ENCODE measurements around the gene DGKA. TPM values are rescaled to one million over a fixed set of nuclear protein-coding genes. Genes with fewer than 3 reads are reported as not detected.

DGKA gene
- total and polyA plus RNA-seq, 2 of the 13 experiments (the other 11 are each of a cell fraction or from before 2014, with no cell fraction given) = 2.4 to 5.4 TPM

DNA sequence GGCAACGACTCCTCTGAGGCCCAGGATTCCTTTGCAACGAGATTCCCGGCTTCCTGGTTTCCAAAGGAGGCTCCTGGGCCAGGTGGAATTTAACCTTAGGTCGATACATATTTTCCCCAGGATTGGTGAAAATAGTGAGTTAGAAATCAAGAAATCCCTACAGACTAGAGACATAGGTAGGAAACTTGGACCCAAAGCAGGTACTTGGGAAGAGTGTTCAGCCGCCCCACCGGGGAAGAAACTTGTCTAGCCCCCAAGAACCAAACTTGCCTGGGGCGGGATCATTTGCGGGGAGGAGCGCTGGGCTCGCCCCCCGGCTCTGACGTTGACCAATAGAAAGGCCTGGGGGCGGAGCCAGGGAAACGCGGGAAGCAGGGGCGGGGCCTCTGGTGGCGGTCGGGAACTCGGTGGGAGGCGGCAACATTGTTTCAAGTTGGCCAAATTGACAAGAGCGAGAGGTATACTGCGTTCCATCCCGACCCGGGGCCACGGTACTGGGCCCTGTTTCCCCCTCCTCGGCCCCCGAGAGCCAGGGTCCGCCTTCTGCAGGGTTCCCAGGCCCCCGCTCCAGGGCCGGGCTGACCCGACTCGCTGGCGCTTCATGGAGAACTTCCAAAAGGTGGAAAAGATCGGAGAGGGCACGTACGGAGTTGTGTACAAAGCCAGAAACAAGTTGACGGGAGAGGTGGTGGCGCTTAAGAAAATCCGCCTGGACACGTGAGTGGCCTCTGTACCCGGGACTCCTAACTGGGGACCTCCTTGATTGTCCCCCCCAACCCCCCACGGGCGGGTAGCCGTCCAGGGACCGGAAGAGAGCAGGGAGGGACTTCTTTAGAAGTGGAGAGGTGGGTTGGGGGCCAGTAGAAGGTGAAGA lies 35.7 kb downstream of the DGKA start, which contains the start of gene CDK2 (continued):
- TF ChIP-seq, protein P1, sequence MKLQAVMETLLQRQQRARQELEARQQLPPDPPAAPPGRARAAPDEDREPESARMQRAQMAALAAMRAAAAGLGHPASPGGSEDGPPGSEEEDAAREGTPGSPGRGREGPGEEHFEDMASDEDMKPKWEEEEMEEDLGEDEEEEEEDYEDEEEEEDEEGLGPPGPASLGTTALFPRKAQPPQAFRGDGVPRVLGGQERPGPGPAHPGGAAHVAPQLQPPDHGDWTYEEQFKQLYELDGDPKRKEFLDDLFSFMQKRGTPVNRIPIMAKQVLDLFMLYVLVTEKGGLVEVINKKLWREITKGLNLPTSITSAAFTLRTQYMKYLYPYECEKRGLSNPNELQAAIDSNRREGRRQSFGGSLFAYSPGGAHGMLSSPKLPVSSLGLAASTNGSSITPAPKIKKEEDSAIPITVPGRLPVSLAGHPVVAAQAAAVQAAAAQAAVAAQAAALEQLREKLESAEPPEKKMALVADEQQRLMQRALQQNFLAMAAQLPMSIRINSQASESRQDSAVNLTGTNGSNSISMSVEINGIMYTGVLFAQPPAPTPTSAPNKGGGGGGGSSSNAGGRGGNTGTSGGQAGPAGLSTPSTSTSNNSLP (IDR thresholded peaks at IDR 0.05; ENCODE audit: low read depth, low read length) = no peak
- no peak for TF ChIP-seq ZNF3 (CRISPR knock-in tag; IDR thresholded peaks at IDR 0.05)
- peak; percentile 45; the same call in 1 of the 2 replicates for TF ChIP-seq NKX3-1 (CRISPR knock-in tag; IDR thresholded peaks at IDR 0.05)
- TF ChIP-seq MAZ (IDR thresholded peaks at IDR 0.05; ENCODE audit: borderline replicate concordance, low read depth, low read length) = no peak
- peak; percentile 40; the same call in 1 of the 2 replicates for TF ChIP-seq MAZ (CRISPR knock-in tag; IDR thresholded peaks at IDR 0.05; ENCODE audit: low read depth)
- TF ChIP-seq SRSF1 (optimal IDR thresholded peaks at IDR 0.05; ENCODE audit: low read depth, low read length) = peak; percentile 67
- peak; percentile 12; the same call in 1 of the 2 replicates for TF ChIP-seq HDAC2 (CRISPR knock-in tag; IDR thresholded peaks at IDR 0.05)
- TF ChIP-seq TBL1XR1 (IDR thresholded peaks at IDR 0.05; ENCODE audit: borderline replicate concordance, low read length, partially characterized antibody) = no peak
- 0 out of 2 replicates have a peak, but pooled peaks have one; percentile 30 for TF ChIP-seq YEATS4 (CRISPR knock-in tag; IDR thresholded peaks at IDR 0.05; ENCODE audit: borderline replicate concordance)
- peak; percentile 49 for TF ChIP-seq GABPB1 (CRISPR knock-in tag; IDR thresholded peaks at IDR 0.05)
- TF ChIP-seq ZNF230 (CRISPR knock-in tag; IDR thresholded peaks at IDR 0.05) = peak; percentile 73; the same call in 1 of the 2 replicates
- 0 out of 2 replicates have a peak, but pooled peaks have one; percentile 51 for TF ChIP-seq ZBTB7A (CRISPR knock-in tag; IDR thresholded peaks at IDR 0.05)
- TF ChIP-seq ELF1 (CRISPR knock-in tag; IDR thresholded peaks at IDR 0.05) = peak; percentile 61; the same call in 1 of the 2 replicates
- TF ChIP-seq, protein P2, sequence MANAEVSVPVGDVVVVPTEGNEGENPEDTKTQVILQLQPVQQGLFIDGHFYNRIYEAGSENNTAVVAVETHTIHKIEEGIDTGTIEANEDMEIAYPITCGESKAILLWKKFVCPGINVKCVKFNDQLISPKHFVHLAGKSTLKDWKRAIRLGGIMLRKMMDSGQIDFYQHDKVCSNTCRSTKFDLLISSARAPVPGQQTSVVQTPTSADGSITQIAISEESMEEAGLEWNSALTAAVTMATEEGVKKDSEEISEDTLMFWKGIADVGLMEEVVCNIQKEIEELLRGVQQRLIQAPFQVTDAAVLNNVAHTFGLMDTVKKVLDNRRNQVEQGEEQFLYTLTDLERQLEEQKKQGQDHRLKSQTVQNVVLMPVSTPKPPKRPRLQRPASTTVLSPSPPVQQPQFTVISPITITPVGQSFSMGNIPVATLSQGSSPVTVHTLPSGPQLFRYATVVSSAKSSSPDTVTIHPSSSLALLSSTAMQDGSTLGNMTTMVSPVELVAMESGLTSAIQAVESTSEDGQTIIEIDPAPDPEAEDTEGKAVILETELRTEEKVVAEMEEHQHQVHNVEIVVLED (CRISPR knock-in tag; IDR thresholded peaks at IDR 0.05; ENCODE audit: borderline replicate concordance) = peak; percentile 24; the same call in 1 of the 2 replicates
- TF ChIP-seq ZNF547 (CRISPR knock-in tag; IDR thresholded peaks at IDR 0.05) = 0 out of 2 replicates have a peak, but pooled peaks have one; percentile 21
- TF ChIP-seq NR2C2 (CRISPR knock-in tag; IDR thresholded peaks at IDR 0.05; ENCODE audit: borderline replicate concordance) = 0 out of 2 replicates have a peak, but pooled peaks have one; percentile 22
- peak; percentile 51; the same call in 1 of the 2 replicates for TF ChIP-seq ZNF343 (CRISPR knock-in tag; IDR thresholded peaks at IDR 0.05)
- TF ChIP-seq HDAC1 (CRISPR knock-in tag; IDR thresholded peaks at IDR 0.05) = peak; percentile 57
- TF ChIP-seq, protein P3, sequence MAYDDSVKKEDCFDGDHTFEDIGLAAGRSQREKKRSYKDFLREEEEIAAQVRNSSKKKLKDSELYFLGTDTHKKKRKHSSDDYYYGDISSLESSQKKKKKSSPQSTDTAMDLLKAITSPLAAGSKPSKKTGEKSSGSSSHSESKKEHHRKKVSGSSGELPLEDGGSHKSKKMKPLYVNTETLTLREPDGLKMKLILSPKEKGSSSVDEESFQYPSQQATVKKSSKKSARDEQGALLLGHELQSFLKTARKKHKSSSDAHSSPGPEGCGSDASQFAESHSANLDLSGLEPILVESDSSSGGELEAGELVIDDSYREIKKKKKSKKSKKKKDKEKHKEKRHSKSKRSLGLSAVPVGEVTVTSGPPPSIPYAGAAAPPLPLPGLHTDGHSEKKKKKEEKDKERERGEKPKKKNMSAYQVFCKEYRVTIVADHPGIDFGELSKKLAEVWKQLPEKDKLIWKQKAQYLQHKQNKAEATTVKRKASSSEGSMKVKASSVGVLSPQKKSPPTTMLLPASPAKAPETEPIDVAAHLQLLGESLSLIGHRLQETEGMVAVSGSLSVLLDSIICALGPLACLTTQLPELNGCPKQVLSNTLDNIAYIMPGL (CRISPR knock-in tag; IDR thresholded peaks at IDR 0.05; ENCODE audit: borderline replicate concordance in 1 of 2, low read depth in 1 of 2) = peak in 1 of 2 experiments; percentile 62; a peak in 2 of 4 replicates
- TF ChIP-seq ZNF747 (CRISPR knock-in tag; IDR thresholded peaks at IDR 0.05; ENCODE audit: borderline replicate concordance) = 0 out of 2 replicates have a peak, but pooled peaks have one; percentile 48
- no peak for TF ChIP-seq MED13 (CRISPR knock-in tag; IDR thresholded peaks at IDR 0.05)
- peak; percentile 75; the same call in 1 of the 2 replicates for TF ChIP-seq MEIS1 (CRISPR knock-in tag; IDR thresholded peaks at IDR 0.05; ENCODE audit: borderline replicate concordance)
- TF ChIP-seq, protein P4, sequence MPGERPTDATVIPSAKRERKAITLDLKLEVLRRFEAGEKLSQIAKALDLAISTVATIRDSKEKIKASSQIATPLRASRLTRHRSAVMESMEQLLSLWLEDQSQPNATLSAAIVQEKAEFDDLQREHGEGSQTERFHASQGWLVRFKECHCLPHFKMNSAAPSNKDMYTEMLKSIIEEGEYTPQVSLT (CRISPR knock-in tag; IDR thresholded peaks at IDR 0.05; ENCODE audit: borderline replicate concordance, low read depth) = no peak
